ENCODE results near the gene ANO2.

DNA sequence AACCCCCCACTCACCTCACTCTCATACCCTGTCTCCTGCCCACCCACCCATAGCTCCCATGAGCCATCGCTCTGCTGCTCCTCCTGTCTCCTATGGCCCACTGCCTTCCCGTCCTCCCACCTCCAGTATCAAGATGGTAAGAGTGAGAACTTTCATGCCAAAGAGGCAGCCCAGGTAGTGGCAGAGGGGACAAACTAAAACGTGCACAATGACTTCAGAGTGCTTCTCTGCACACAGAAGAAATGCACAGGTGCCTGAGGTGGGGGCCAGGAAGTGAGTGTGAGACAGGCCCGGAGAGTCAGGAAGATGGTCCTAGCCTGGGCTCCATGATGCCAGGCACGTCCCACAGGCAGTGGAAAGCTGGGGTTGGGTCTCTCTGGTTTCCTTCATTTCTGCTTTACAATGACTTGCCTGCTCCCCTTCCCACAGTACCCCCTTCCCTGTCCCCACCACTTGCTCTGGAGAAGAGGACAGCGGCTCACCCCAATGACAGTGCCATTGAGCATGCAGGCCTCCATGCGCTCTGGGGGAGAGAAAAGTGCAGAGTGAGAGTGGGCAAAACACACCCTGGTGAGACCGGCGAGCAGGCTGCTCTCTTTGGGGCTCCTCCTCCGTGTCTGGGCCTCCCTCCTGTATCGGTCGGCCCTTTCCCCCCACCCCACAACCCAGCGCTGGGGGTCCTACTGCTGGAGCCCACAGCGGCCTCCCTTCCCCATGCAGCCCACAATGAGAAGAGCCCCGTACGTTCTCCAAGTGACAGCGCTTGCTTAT is 22.8 kb upstream of the ANO2 start:
- no peak for TF ChIP-seq SUZ12 (IDR thresholded peaks at IDR 0.05; ENCODE audit: extremely low read depth, insufficient read depth, insufficient read length)
- no peak for TF ChIP-seq YY1 (IDR thresholded peaks at IDR 0.05; ENCODE audit: insufficient read depth, insufficient read length)
- TF ChIP-seq ZNF274 (IDR thresholded peaks at IDR 0.05; ENCODE audit: low read depth, low read length): no peak
